Endothelial cell of umbilical vein (primary cell): ENCODE measurements around the gene HES6. TPM values are rescaled to one million over a fixed set of nuclear protein-coding genes. Genes with fewer than 3 reads are reported as not detected.

ENCODE experiments used
- BruUV-seq: library from RNA; stranded (reverse); fragments of 400-500 nt; replicated peaks from 2 replicates; lab custom pipeline; 2021; lab: Mats Ljungman, UMichigan
- CTCF ChIA-PET: fragments of 300-600, 350-600 bp; sonication (Branson Sonifier 250); formaldehyde crosslinking; loops from one replicate; lab custom pipeline; 2021; ENCODE audit warnings: antibody characterized with exemption, inconsistent platforms; lab: Charles Lee
- POLR2A ChIA-PET: fragments of 300-600, 350-600 bp; sonication (Branson Sonifier 250); formaldehyde crosslinking; loops from one replicate; lab custom pipeline; 2021; ENCODE audit warnings: antibody characterized with exemption, inconsistent platforms; lab: Charles Lee
- DNase-seq: peaks from one replicate; pipeline ENCODE4 v3.0.0-alpha.2; 2011; ENCODE audit warnings: low read depth, low spot score
- FAIRE-seq: peaks from 2 replicates; lab custom pipeline; 2011; peaks lifted over from hg19 to GRCh38; lab: Jason Lieb, UNC
- H2AFZ ChIP-seq: 2 replicates; pipeline ENCODE4 v1.6.0; 2012; ENCODE audit warnings: low read depth, low read length, control low read depth, inconsistent platforms
- H3K27ac ChIP-seq: 2 replicates; pipeline ENCODE4 v1.5.1; 2011; ENCODE audit warnings: low read depth, mild to moderate bottlenecking, control low read depth, low read length, moderate library complexity; ENCODE audit not compliant: insufficient read depth
- H3K27me3 ChIP-seq, 2 experiments: 2 replicates each; pipeline versions ENCODE4 v1.6.0 to v1.6.1; 2011; ENCODE audit warnings: low read length in 2 of 2, mixed read lengths in 1 of 2; ENCODE audit not compliant: control insufficient read depth in 2 of 2, insufficient read depth in 2 of 2
- H3K36me3 ChIP-seq, 2 experiments: 2 replicates in 1 of 2; 3 replicates in 1 of 2; pipeline ENCODE4 v1.5.1; 2011; ENCODE audit warnings: low read length in 2 of 2, mild to moderate bottlenecking in 1 of 2, moderate library complexity in 1 of 2; ENCODE audit not compliant: control insufficient read depth in 2 of 2, insufficient read depth in 2 of 2; ENCODE audit errors: extremely low read depth in 1 of 2
- H3K4me1 ChIP-seq: 3 replicates; pipeline ENCODE4 v1.5.1; 2011; ENCODE audit warnings: mild to moderate bottlenecking, low read length; ENCODE audit not compliant: control insufficient read depth, insufficient read depth; ENCODE audit errors: extremely low read depth
- H3K4me2 ChIP-seq: 2 replicates; pipeline ENCODE4 v1.6.1; 2011; ENCODE audit warnings: low read length, control low read depth, mixed read lengths; ENCODE audit not compliant: insufficient read depth
- H3K4me3 ChIP-seq, 3 experiments: fragments of 200-600 bp in 1 of 3; sonication (generic), shearing (Covaris generic) in 1 of 3; replicated peaks in 1 of 3; 2 replicates each; pipeline ENCODE4 v1.5.1; 2011 to 2016; ENCODE audit warnings: control low read depth in 3 of 3, low read length in 3 of 3, mild to moderate bottlenecking in 2 of 3, inconsistent platforms in 1 of 3, low read depth in 1 of 3, moderate library complexity in 1 of 3; ENCODE audit not compliant: insufficient read depth in 1 of 3
- H3K79me2 ChIP-seq: 2 replicates; pipeline ENCODE4 v1.6.0; 2012; ENCODE audit warnings: low read length, inconsistent platforms; ENCODE audit not compliant: control insufficient read depth, insufficient read depth
- H3K9ac ChIP-seq: replicated peaks from 2 replicates; pipeline ENCODE3; 2011; ENCODE audit warnings: low read length, control low read depth; ENCODE audit not compliant: insufficient read depth; ENCODE audit errors: extremely low read depth
- H3K9me1 ChIP-seq: replicated peaks from 3 replicates; pipeline ENCODE4 v1.6.0; 2011; ENCODE audit warnings: mild to moderate bottlenecking, low read length; ENCODE audit not compliant: control insufficient read depth, insufficient read depth; ENCODE audit errors: extremely low read depth
- H3K9me3 ChIP-seq: replicated peaks from 2 replicates; pipeline ENCODE4 v1.5.1; 2012; ENCODE audit warnings: low read length, inconsistent platforms; ENCODE audit not compliant: control insufficient read depth, insufficient read depth
- H4K20me1 ChIP-seq: replicated peaks from 2 replicates; pipeline ENCODE3; 2011; ENCODE audit warnings: mild to moderate bottlenecking, low read length; ENCODE audit not compliant: control insufficient read depth, insufficient read depth; ENCODE audit errors: extremely low read depth
- CTCF ChIP-seq, 2 donors: IDR thresholded peaks; 1 replicate in 1 of 2; 2 replicates in 1 of 2; pipeline ENCODE4 v1.5.1; 2011; ENCODE audit warnings: low read length in 2 of 2, mild to moderate bottlenecking in 2 of 2, moderate library complexity in 2 of 2, control low read depth in 1 of 2, inconsistent platforms in 1 of 2, low read depth in 1 of 2; ENCODE audit not compliant: insufficient read depth in 1 of 2; ENCODE audit errors: extremely low read depth in 1 of 2
- EZH2 ChIP-seq: IDR thresholded peaks from 2 replicates; pipeline ENCODE4 v1.6.1; 2012; ENCODE audit warnings: borderline replicate concordance, low read depth, mild to moderate bottlenecking, moderate library complexity, low read length, inconsistent platforms; ENCODE audit not compliant: severe bottlenecking
- FOS ChIP-seq: IDR thresholded peaks from 2 replicates; pipeline ENCODE4 v1.6.1; 2011; ENCODE audit warnings: mild to moderate bottlenecking, low read length, moderate library complexity, borderline replicate concordance; ENCODE audit not compliant: insufficient read depth
- GATA2 ChIP-seq: IDR thresholded peaks from 2 replicates; pipeline ENCODE4 v1.7.0; 2011; ENCODE audit warnings: low read depth, mild to moderate bottlenecking, moderate library complexity, mixed read lengths, low read length; ENCODE audit not compliant: insufficient read length, insufficient read depth
- JUN ChIP-seq: IDR thresholded peaks from 2 replicates; pipeline ENCODE4 v1.6.1; 2011; ENCODE audit warnings: borderline replicate concordance, low read depth; ENCODE audit not compliant: insufficient read length, insufficient read depth
- MAX ChIP-seq: IDR thresholded peaks from 2 replicates; pipeline ENCODE4 v1.6.1; 2011; ENCODE audit not compliant: insufficient read depth, insufficient read length
- MYC ChIP-seq: IDR thresholded peaks from one replicate; pipeline ENCODE4 v1.6.1; 2011; ENCODE audit warnings: mild to moderate bottlenecking, low read depth, low read length
- POLR2A ChIP-seq: IDR thresholded peaks from 2 replicates; pipeline ENCODE4 v1.6.1; 2012; ENCODE audit warnings: low read depth, mild to moderate bottlenecking, control low read depth, low read length
- POLR2AphosphoS5 ChIP-seq: IDR thresholded peaks from 2 replicates; pipeline ENCODE4 v1.6.1; 2012; ENCODE audit warnings: low read depth, mild to moderate bottlenecking, control low read depth, low read length, moderate library complexity; ENCODE audit not compliant: insufficient read depth
- dilution Hi-C: fragments of 300-500 bp; cut with MboI; formaldehyde crosslinking; loops from one replicate; pipeline ENCODE4 v1.15.0; 2019; ENCODE audit warnings: low sequenced_read_pairs; ENCODE audit not compliant: extremely low pct_ligation_motif_present
- intact Hi-C: fragments of 100-400 bp; cut with micrococcal nuclease; formaldehyde crosslinking; loops from one replicate; pipeline ENCODE4 v1.10.0; 2022
- polyA plus RNA-seq, 4 experiments: library from polyadenylated mRNA; depleted of rRNA in 3 of 4; stranded (reverse) in 3 of 4; unstranded in 1 of 4; fragments of >200 nt; gene quantifications; 2 replicates each; pipeline versions ENCODE4 v1.2.1 to v1.2.3, GENCODE V29; 2011 to 2012; ENCODE audit warnings: missing spikeins in 1 of 4
- total RNA-seq: library from RNA; stranded (reverse); gene quantifications from 2 replicates; pipeline ENCODE4 v1.2.3, GENCODE V29; 2021

HES6 gene
- total and polyA plus RNA-seq, 2 donors (not counting 3 experiments of a cell fraction or from before 2014, with no cell fraction given) = 2.2 to 5.1 TPM

- CTCF ChIA-PET = no interaction called here
These were observed 13.7 kb downstream of the HES6 start for GRCh38 chr2:238225911-238226697.

GRCh38 chr2:238225121-238225520 is 14.7 kb downstream of the HES6 start:
- no peak overlapping the region for H3K4me2 ChIP-seq
- H3K27ac ChIP-seq = no peak overlapping the region
- no peak overlapping the region for H3K4me3 ChIP-seq
- peaks cover 0 to 2% of the 10 kb centered on the region in 2 experiments for H3K27me3 ChIP-seq
- POLR2A ChIA-PET = no interaction called here
- H3K79me2 ChIP-seq = no peaks in the 10 kb centered on the region
- H3K9me3 ChIP-seq = no peaks in the 10 kb centered on the region
- TF ChIP-seq MYC = no peak
- no peak for TF ChIP-seq POLR2A
- no peak for TF ChIP-seq FOS
- TF ChIP-seq CTCF (IDR thresholded peaks at IDR 0.05; ENCODE audit: extremely low read depth in 1 of 2, insufficient read depth in 1 of 2, low read depth in 1 of 2, low read length in 2 of 2) = no peak
- TF ChIP-seq MAX = no peak
- TF ChIP-seq JUN = no peak
- TF ChIP-seq EZH2 = no peak
- TF ChIP-seq POLR2AphosphoS5 = no peak
- no peak for TF ChIP-seq GATA2
- no peaks in the 10 kb centered on the region for H4K20me1 ChIP-seq
- CTCF ChIA-PET = no interaction called here
- H3K36me3 ChIP-seq = no peaks in the 10 kb centered on the region
- intact Hi-C loops = no loop called here
- FAIRE-seq (no peak), DNase-seq (no peak)
- H2AFZ ChIP-seq = no peak overlapping the region
- no peaks in the 10 kb centered on the region for H3K4me1 ChIP-seq
- no TSS peak for BruUV-seq
- H3K9me1 ChIP-seq = no peaks in the 10 kb centered on the region
- H3K9ac ChIP-seq = no peak overlapping the region
- dilution Hi-C loops = no loop called here

More at GRCh38 chr2:238225911-238226697, 13.7 kb downstream of the HES6 start:
- dilution Hi-C loops = no loop called here
- H3K4me3 ChIP-seq = no peak overlapping the region
- H3K4me2 ChIP-seq = no peak overlapping the region
- no peak overlapping the region for H3K9ac ChIP-seq
- H2AFZ ChIP-seq = no peak overlapping the region
- H3K9me3 ChIP-seq = no peaks in the 10 kb centered on the region
- no peaks in the 10 kb centered on the region for H3K79me2 ChIP-seq
- FAIRE-seq (no peak), DNase-seq (no peak)
- H3K27me3 ChIP-seq = peaks cover 5 to 7% of the 10 kb centered on the region in 2 experiments
- TF ChIP-seq FOS (no peak), GATA2 (no peak), EZH2 (no peak), MYC (no peak), POLR2AphosphoS5 (no peak), MAX (no peak)
- H3K27ac ChIP-seq = no peak overlapping the region
- H3K9me1 ChIP-seq = no peaks in the 10 kb centered on the region
- no peaks in the 10 kb centered on the region for H4K20me1 ChIP-seq
- intact Hi-C loops = no loop called here
- no TSS peak for BruUV-seq
- no peaks in the 10 kb centered on the region for H3K36me3 ChIP-seq
- POLR2A ChIA-PET = no interaction called here
- no peaks in the 10 kb centered on the region for H3K4me1 ChIP-seq
